HCT116 (cell line): Measurements from ENCODE around the gene SNN. TPM values are rescaled to one million over a fixed set of nuclear protein-coding genes. Genes with fewer than 3 reads are reported as not detected.

Experiments used
- ATAC-seq: fragments of 200-7000 bp; cut with Tn5 transposase; 2 replicates; pipeline ENCODE4 v1.9.1; 2020; ENCODE audit warnings: mild to moderate bottlenecking, moderate library complexity
- BruUV-seq: library from RNA; stranded (reverse); fragments of 400-500 nt; replicated peaks from 2 replicates; lab custom pipeline; 2021; lab: Mats Ljungman, UMichigan
- CTCF ChIA-PET: fragments of 300-600 bp; sonication (Branson Sonifier 250); formaldehyde crosslinking; loops from one replicate; lab custom pipeline; 2021; ENCODE audit warnings: antibody characterized with exemption; lab: Charles Lee
- POLR2A ChIA-PET: fragments of 300-600, 350-600 bp; sonication (Branson Sonifier 250); formaldehyde crosslinking; loops from one replicate; lab custom pipeline; 2021; ENCODE audit warnings: antibody characterized with exemption; lab: Charles Lee
- RAD21 ChIA-PET, 2 experiments: fragments of 300-600 bp; sonication (Branson Sonifier 250); formaldehyde crosslinking; loops; one replicate each; lab custom pipeline; 2023; ENCODE audit warnings: low total read pairs in 2 of 2; ENCODE audit not compliant: uncharacterized antibody in 2 of 2, unreplicated experiment in 2 of 2, low non-redundant PET in 1 of 2; lab: Charles Lee
- DNase-seq: peaks from one replicate; pipeline ENCODE4 v3.0.0-alpha.2; 2010; ENCODE audit warnings: low read depth, low spot score
- H2AFZ ChIP-seq: fragments of 200-600 bp; shearing (Covaris generic), sonication (generic); 2 replicates; pipeline ENCODE4 v1.6.1; 2017; ENCODE audit warnings: low read depth, mixed run types, mixed read lengths, antibody characterized with exemption, low read length; ENCODE audit not compliant: poor library complexity, severe bottlenecking
- H3K27ac ChIP-seq: 2 replicates; pipeline ENCODE4 v1.5.1; 2012; ENCODE audit warnings: low read depth, low read length
- H3K27me3 ChIP-seq: fragments of 200-600 bp; sonication (generic); 2 replicates; pipeline ENCODE4 v1.6.1; 2016; ENCODE audit warnings: mixed run types, low read length, mixed read lengths; ENCODE audit not compliant: insufficient read depth
- H3K36me3 ChIP-seq, 2 experiments: fragments of 200-500 bp in 1 of 2; fragments of 200-600 bp in 1 of 2; sonication (Bioruptor generic) in 1 of 2; sonication (generic) in 1 of 2; 2 replicates each; pipeline versions ENCODE4 v1.5.1 to v1.6.1; 2014 to 2016; ENCODE audit warnings: low read length in 2 of 2, inconsistent platforms in 1 of 2, mixed read lengths in 1 of 2, mixed run types in 1 of 2; ENCODE audit not compliant: insufficient read depth in 2 of 2, control insufficient read depth in 1 of 2
- H3K4me1 ChIP-seq, 2 experiments: fragments of 200-600 bp in 1 of 2; sonication (generic) in 1 of 2; 2 replicates each; pipeline versions ENCODE4 v1.5.1 to v1.6.1; 2012 to 2017; ENCODE audit warnings: low read length in 2 of 2, inconsistent platforms in 1 of 2, mild to moderate bottlenecking in 1 of 2, mixed read lengths in 1 of 2, mixed run types in 1 of 2, moderate library complexity in 1 of 2; ENCODE audit not compliant: insufficient read depth in 2 of 2, control insufficient read depth in 1 of 2
- H3K4me2 ChIP-seq: fragments of 200-600 bp; sonication (generic); 2 replicates; pipeline ENCODE4 v1.6.1; 2017; ENCODE audit warnings: mixed run types, low read length, mixed read lengths
- H3K4me3 ChIP-seq, 2 experiments: fragments of 200-600 bp in 1 of 2; sonication (generic) in 1 of 2; replicated peaks in 1 of 2; 2 replicates each; pipeline ENCODE4 v1.5.1; 2011 to 2016; ENCODE audit warnings: low read length in 2 of 2, control low read depth in 1 of 2, low read depth in 1 of 2, mild to moderate bottlenecking in 1 of 2, mixed read lengths in 1 of 2, mixed run types in 1 of 2
- H3K79me2 ChIP-seq: fragments of 200-600 bp; sonication (generic); 2 replicates; pipeline ENCODE4 v1.6.1; 2017; ENCODE audit warnings: mild to moderate bottlenecking, mixed run types, low read length, moderate library complexity, mixed read lengths; ENCODE audit not compliant: insufficient read depth
- H3K9ac ChIP-seq: fragments of 200-600 bp; sonication (generic); 2 replicates; pipeline ENCODE4 v1.6.1; 2016; ENCODE audit warnings: low read length, mixed read lengths
- H3K9me2 ChIP-seq: fragments of 200-600 bp; sonication (generic), shearing (Covaris generic); 2 replicates; pipeline ENCODE4 v1.6.1; 2017; ENCODE audit warnings: mixed run types, mild to moderate bottlenecking, moderate library complexity; ENCODE audit not compliant: insufficient read depth
- H3K9me3 ChIP-seq, 2 experiments: fragments of 200-500 bp in 1 of 2; fragments of 200-600 bp in 1 of 2; sonication (Bioruptor generic) in 1 of 2; sonication (generic) in 1 of 2; 2 replicates each; pipeline ENCODE4 v1.6.1; 2014 to 2017; ENCODE audit warnings: low read length in 2 of 2, mixed read lengths in 2 of 2, inconsistent platforms in 1 of 2, low read depth in 1 of 2, mild to moderate bottlenecking in 1 of 2, mixed run types in 1 of 2, moderate library complexity in 1 of 2; ENCODE audit not compliant: control insufficient read depth in 1 of 2, insufficient read depth in 1 of 2
- H4K20me1 ChIP-seq: fragments of 200-600 bp; sonication (generic), shearing (Covaris generic); 2 replicates; pipeline ENCODE4 v1.6.1; 2017; ENCODE audit warnings: mixed run types, mild to moderate bottlenecking, moderate library complexity; ENCODE audit not compliant: insufficient read depth
- CBX3 ChIP-seq: IDR thresholded peaks from 2 replicates; pipeline ENCODE4 v1.6.1; 2012; ENCODE audit warnings: low read depth
- CEBPB ChIP-seq: IDR thresholded peaks from 2 replicates; pipeline ENCODE4 v1.6.1; 2012; ENCODE audit warnings: low read depth
- EGR1 ChIP-seq: IDR thresholded peaks from 2 replicates; pipeline ENCODE4 v1.6.1; 2012; ENCODE audit warnings: low read depth
- ELF1 ChIP-seq: IDR thresholded peaks from 2 replicates; pipeline ENCODE4 v1.6.1; 2012; ENCODE audit warnings: low read depth, borderline replicate concordance
- EZH2phosphoT487 ChIP-seq: fragments of 200-600 bp; IDR thresholded peaks from 2 replicates; pipeline ENCODE4 v1.6.1; 2018; ENCODE audit warnings: antibody characterized with exemption, borderline replicate concordance
- JUND ChIP-seq: IDR thresholded peaks from 2 replicates; pipeline ENCODE4 v1.6.1; 2012
- POLR2A ChIP-seq: IDR thresholded peaks from 2 replicates; pipeline ENCODE4 v1.7.0; 2011; ENCODE audit warnings: borderline replicate concordance; ENCODE audit not compliant: insufficient read depth, insufficient read length; ENCODE audit errors: extremely low read depth
- RAD21 ChIP-seq: IDR thresholded peaks from 2 replicates; pipeline ENCODE4 v1.6.1; 2012; ENCODE audit warnings: low read depth, mild to moderate bottlenecking
- SP1 ChIP-seq: IDR thresholded peaks from 2 replicates; pipeline ENCODE4 v1.6.1; 2012; ENCODE audit warnings: low read depth
- SRF ChIP-seq: IDR thresholded peaks from 2 replicates; pipeline ENCODE4 v1.6.1; 2012; ENCODE audit warnings: low read depth
- TCF7L2 ChIP-seq: IDR thresholded peaks from 2 replicates; pipeline ENCODE4 v1.7.0; 2011; ENCODE audit warnings: borderline replicate concordance, inconsistent platforms; ENCODE audit not compliant: insufficient read depth, insufficient read length; ENCODE audit errors: extremely low read depth
- YY1 ChIP-seq: IDR thresholded peaks from 2 replicates; pipeline ENCODE4 v1.6.1; 2011; ENCODE audit warnings: low read length, low read depth, moderate library complexity, mild to moderate bottlenecking; ENCODE audit not compliant: insufficient replicate concordance; ENCODE audit errors: extremely low read depth
- ZFX ChIP-seq: fragments of 450-650 bp; IDR thresholded peaks from 2 replicates; pipeline ENCODE4 v1.6.1; 2017
- ZNF274 ChIP-seq: fragments of 200-500 bp; sonication (Bioruptor generic); IDR thresholded peaks from 2 replicates; pipeline ENCODE4 v1.6.1; 2014; ENCODE audit warnings: mild to moderate bottlenecking, low read depth, low read length, inconsistent platforms
- intact Hi-C: fragments of 100-400 bp; cut with micrococcal nuclease; formaldehyde crosslinking; loops from 2 replicates; pipeline ENCODE4 v1.10.0; 2022
- total RNA-seq: library from RNA; stranded (reverse); gene quantifications from one replicate; pipeline ENCODE4 v1.2.1, GENCODE V29; 2021; ENCODE audit not compliant: unreplicated experiment
- TF ChIP-seq, protein P1 (sequence below): IDR thresholded peaks from 2 replicates; pipeline ENCODE4 v1.6.1; 2012
- TF ChIP-seq, protein P2 (sequence below), 3 experiments: fragments of 200-600 bp in 1 of 3; sonication (generic) in 1 of 3; IDR thresholded peaks in 2 of 3; conservative IDR thresholded peaks in 1 of 3; 2 replicates each; pipeline ENCODE4 v1.5.1; 2012 to 2017; ENCODE audit warnings: low read depth in 2 of 3, low read length in 2 of 3, antibody characterized with exemption in 1 of 3, borderline replicate concordance in 1 of 3, control low read depth in 1 of 3, mild to moderate bottlenecking in 1 of 3, mixed read lengths in 1 of 3, mixed run types in 1 of 3, moderate library complexity in 1 of 3; ENCODE audit not compliant: insufficient read depth in 1 of 3
- TF ChIP-seq, protein P3 (sequence below): IDR thresholded peaks from 2 replicates; pipeline ENCODE4 v1.6.1; 2012
- TF ChIP-seq, protein P4 (sequence below): IDR thresholded peaks from 2 replicates; pipeline ENCODE4 v1.6.1; 2011; ENCODE audit warnings: mild to moderate bottlenecking, low read length, moderate library complexity; ENCODE audit not compliant: insufficient replicate concordance; ENCODE audit errors: extremely low read depth
- TF ChIP-seq, protein P5 (sequence below): IDR thresholded peaks from 2 replicates; pipeline ENCODE4 v1.6.1; 2012; ENCODE audit warnings: low read depth

Gene SNN
- total RNA-seq, 1 experiment from 2014 or later = 12.2 TPM

DNA sequence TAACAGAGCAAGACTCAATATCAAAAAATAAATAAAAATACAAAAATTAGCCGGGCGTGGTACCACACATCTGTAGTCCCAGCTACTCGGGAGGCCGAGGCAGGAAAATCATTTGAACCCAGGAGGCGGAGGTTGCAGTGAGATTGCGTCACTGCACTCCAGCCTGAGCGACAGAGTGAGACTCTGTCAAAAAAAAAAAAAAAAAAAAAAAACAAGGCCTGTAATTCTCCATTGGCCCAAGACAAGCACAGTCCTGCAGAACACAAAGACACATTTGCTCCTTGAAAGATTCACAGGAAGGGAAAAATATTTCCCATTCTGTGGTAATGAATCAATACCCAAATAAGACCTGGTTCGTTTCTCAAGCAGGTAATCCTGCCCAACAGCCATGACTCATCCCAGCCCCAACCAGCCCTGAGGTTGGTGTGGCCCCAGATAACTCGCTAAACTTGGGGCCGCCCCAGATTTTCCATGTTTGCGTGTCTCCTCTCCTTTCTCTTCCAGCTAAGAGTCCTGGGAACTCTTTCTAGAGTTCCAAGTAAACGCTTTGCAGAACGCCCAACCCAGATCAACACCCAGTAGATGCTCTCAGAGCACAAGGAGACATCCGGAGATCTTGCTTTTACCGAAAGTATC lies 40.3 kb upstream of the SNN start:
- peak overlapping the region; percentile 91 for H2AFZ ChIP-seq
- no TSS peak for BruUV-seq
- CTCF ChIA-PET = interaction anchor here (1.2 kb wide), 1 partner anchor 15 kb away, joined by 4 read pairs; no protein-coding TSS in a partner anchor
- TF ChIP-seq, protein P1, sequence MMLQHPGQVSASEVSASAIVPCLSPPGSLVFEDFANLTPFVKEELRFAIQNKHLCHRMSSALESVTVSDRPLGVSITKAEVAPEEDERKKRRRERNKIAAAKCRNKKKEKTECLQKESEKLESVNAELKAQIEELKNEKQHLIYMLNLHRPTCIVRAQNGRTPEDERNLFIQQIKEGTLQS = no peak
- TF ChIP-seq CBX3 (no peak; the same call in 1 of the 2 replicates), EZH2phosphoT487 (no peak), YY1 (no peak), SRF (peak; percentile 95), ELF1 (no peak), ZFX (no peak), POLR2A (no peak), ZNF274 (no peak), TCF7L2 (no peak), CEBPB (peak; percentile 87), SP1 (peak; percentile 85), EGR1 (no peak), JUND (peak; percentile 82), RAD21 (no peak)
- TF ChIP-seq, protein P2, sequence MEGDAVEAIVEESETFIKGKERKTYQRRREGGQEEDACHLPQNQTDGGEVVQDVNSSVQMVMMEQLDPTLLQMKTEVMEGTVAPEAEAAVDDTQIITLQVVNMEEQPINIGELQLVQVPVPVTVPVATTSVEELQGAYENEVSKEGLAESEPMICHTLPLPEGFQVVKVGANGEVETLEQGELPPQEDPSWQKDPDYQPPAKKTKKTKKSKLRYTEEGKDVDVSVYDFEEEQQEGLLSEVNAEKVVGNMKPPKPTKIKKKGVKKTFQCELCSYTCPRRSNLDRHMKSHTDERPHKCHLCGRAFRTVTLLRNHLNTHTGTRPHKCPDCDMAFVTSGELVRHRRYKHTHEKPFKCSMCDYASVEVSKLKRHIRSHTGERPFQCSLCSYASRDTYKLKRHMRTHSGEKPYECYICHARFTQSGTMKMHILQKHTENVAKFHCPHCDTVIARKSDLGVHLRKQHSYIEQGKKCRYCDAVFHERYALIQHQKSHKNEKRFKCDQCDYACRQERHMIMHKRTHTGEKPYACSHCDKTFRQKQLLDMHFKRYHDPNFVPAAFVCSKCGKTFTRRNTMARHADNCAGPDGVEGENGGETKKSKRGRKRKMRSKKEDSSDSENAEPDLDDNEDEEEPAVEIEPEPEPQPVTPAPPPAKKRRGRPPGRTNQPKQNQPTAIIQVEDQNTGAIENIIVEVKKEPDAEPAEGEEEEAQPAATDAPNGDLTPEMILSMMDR (IDR thresholded peaks at IDR 0.05 in 2 of 3, conservative IDR thresholded peaks at IDR 0.05 in 1 of 3; ENCODE audit: borderline replicate concordance in 1 of 3, insufficient read depth in 1 of 3, low read depth in 2 of 3, low read length in 2 of 3) = no peak
- TF ChIP-seq, protein P3, sequence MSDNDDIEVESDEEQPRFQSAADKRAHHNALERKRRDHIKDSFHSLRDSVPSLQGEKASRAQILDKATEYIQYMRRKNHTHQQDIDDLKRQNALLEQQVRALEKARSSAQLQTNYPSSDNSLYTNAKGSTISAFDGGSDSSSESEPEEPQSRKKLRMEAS = no peak; the same call in 1 of the 2 replicates
- TF ChIP-seq, protein P4, sequence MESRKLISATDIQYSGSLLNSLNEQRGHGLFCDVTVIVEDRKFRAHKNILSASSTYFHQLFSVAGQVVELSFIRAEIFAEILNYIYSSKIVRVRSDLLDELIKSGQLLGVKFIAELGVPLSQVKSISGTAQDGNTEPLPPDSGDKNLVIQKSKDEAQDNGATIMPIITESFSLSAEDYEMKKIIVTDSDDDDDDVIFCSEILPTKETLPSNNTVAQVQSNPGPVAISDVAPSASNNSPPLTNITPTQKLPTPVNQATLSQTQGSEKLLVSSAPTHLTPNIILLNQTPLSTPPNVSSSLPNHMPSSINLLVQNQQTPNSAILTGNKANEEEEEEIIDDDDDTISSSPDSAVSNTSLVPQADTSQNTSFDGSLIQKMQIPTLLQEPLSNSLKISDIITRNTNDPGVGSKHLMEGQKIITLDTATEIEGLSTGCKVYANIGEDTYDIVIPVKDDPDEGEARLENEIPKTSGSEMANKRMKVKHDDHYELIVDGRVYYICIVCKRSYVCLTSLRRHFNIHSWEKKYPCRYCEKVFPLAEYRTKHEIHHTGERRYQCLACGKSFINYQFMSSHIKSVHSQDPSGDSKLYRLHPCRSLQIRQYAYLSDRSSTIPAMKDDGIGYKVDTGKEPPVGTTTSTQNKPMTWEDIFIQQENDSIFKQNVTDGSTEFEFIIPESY = no peak
- TF ChIP-seq, protein P5, sequence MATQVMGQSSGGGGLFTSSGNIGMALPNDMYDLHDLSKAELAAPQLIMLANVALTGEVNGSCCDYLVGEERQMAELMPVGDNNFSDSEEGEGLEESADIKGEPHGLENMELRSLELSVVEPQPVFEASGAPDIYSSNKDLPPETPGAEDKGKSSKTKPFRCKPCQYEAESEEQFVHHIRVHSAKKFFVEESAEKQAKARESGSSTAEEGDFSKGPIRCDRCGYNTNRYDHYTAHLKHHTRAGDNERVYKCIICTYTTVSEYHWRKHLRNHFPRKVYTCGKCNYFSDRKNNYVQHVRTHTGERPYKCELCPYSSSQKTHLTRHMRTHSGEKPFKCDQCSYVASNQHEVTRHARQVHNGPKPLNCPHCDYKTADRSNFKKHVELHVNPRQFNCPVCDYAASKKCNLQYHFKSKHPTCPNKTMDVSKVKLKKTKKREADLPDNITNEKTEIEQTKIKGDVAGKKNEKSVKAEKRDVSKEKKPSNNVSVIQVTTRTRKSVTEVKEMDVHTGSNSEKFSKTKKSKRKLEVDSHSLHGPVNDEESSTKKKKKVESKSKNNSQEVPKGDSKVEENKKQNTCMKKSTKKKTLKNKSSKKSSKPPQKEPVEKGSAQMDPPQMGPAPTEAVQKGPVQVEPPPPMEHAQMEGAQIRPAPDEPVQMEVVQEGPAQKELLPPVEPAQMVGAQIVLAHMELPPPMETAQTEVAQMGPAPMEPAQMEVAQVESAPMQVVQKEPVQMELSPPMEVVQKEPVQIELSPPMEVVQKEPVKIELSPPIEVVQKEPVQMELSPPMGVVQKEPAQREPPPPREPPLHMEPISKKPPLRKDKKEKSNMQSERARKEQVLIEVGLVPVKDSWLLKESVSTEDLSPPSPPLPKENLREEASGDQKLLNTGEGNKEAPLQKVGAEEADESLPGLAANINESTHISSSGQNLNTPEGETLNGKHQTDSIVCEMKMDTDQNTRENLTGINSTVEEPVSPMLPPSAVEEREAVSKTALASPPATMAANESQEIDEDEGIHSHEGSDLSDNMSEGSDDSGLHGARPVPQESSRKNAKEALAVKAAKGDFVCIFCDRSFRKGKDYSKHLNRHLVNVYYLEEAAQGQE = no peak

More for the DNA sequence above, 40.3 kb upstream of the SNN start:
- no peaks in the 10 kb centered on the region for H3K27me3 ChIP-seq
- ChIA-PET RAD21 (interaction anchor here in 1 of 2 experiments (0.6 kb wide), 1 partner anchor 132 kb away, joined by 3 read pairs; no protein-coding TSS in a partner anchor), POLR2A (interaction anchor here (0.8 to 1.2 kb wide), 3 partner anchors 8 to 115 kb away, joined by 3 to 5 read pairs (median 4); partner anchors contain the start of gene TXNDC11)
- H3K9me2 ChIP-seq = no peaks in the 10 kb centered on the region
- intact Hi-C loops = no loop called here
- no peaks in the 10 kb centered on the region for H4K20me1 ChIP-seq
- H3K27ac ChIP-seq = peak overlapping the region; percentile 34
- H3K36me3 ChIP-seq = no peaks in the 10 kb centered on the region
- no peaks in the 10 kb centered on the region for H3K9me3 ChIP-seq
- DNase-seq = peak; percentile 63
- peak overlapping the region; percentile 68 for H3K4me2 ChIP-seq
- H3K9ac ChIP-seq = no peak overlapping the region; the same call in 1 of the 2 replicates
- peaks cover 25 to 50% of the 10 kb centered on the region in 2 experiments for H3K4me1 ChIP-seq
- ATAC-seq = peak; percentile 72
- H3K79me2 ChIP-seq = no peaks in the 10 kb centered on the region
- H3K4me3 ChIP-seq = peak overlapping the region in 1 of 2 experiments; percentile 27; a peak in 1 of 4 replicates
